Endothelial cell (in vitro differentiated cells): ENCODE measurements around the gene CTNND2. TPM values are rescaled to one million over a fixed set of nuclear protein-coding genes. Genes with fewer than 3 reads are reported as not detected.

ENCODE experiments used
- DNase-seq: peaks from one replicate; pipeline ENCODE4 v3.0.0; 2021; ENCODE audit warnings: low spot score
- H3K27ac Mint-ChIP-seq: one replicate; pipeline ENCODE4 v1.8.0; 2021; ENCODE audit warnings: mixed read lengths, inconsistent platforms; ENCODE audit not compliant: unreplicated experiment
- H3K27me3 Mint-ChIP-seq: one replicate; pipeline ENCODE4 v1.8.0; 2021; ENCODE audit warnings: mild to moderate bottlenecking, moderate library complexity, mixed read lengths, inconsistent platforms; ENCODE audit not compliant: unreplicated experiment
- H3K36me3 Mint-ChIP-seq: one replicate; pipeline ENCODE4 v1.8.0; 2021; ENCODE audit warnings: mild to moderate bottlenecking, low read depth, mixed read lengths, inconsistent platforms; ENCODE audit not compliant: unreplicated experiment
- H3K4me1 Mint-ChIP-seq: one replicate; pipeline ENCODE4 v1.8.0; 2021; ENCODE audit warnings: mild to moderate bottlenecking, mixed read lengths, inconsistent platforms; ENCODE audit not compliant: unreplicated experiment
- H3K4me3 Mint-ChIP-seq: one replicate; pipeline ENCODE4 v1.8.0; 2021; ENCODE audit warnings: mild to moderate bottlenecking, mixed read lengths, inconsistent platforms; ENCODE audit not compliant: unreplicated experiment
- H3K9me3 Mint-ChIP-seq: one replicate; pipeline ENCODE4 v1.8.0; 2021; ENCODE audit warnings: mixed read lengths, inconsistent platforms; ENCODE audit not compliant: unreplicated experiment
- CTCF ChIP-seq: fragments of 200-600 bp; sonication (generic); IDR thresholded peaks from one replicate; pipeline ENCODE4 v1.5.0; 2021; ENCODE audit warnings: antibody characterized with exemption; ENCODE audit not compliant: unreplicated experiment
- total RNA-seq: library from RNA; stranded (reverse); fragmentation: NEBNext Ultra II Directional; extraction: Animal tissue kit (Norgen Biotek cat#: 25700); gene quantifications from one replicate; pipeline ENCODE4 v1.2.1, GENCODE V29; 2021; ENCODE audit not compliant: unreplicated experiment

The CTNND2 gene
- total RNA-seq, 1 donor from 2014 or later = 3.6 TPM

DNA sequence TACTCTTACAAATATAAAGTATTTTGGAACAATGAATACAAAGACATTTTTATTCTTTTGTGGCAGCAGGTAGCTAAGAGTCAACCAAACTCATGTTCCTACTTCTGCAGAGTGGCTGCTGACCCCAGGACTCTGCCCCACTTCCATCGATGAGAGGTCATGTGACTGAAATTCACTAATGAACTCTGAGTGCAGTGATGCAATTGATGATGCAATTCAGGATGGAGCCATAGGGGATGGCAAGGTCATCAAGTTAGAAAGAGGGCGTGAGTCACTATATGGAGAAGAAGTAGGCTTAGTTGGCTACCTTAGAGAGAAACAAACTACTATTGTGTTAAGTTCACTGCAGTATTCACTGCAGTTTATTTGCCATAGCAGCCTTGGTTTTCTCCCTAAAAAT is 340.4 kb downstream of the CTNND2 start:
- DNase-seq = no peak
- no peaks in the 10 kb centered on the region for H3K9me3 Mint-ChIP-seq
- H3K4me1 Mint-ChIP-seq = no peaks in the 10 kb centered on the region
- H3K27me3 Mint-ChIP-seq = no peaks in the 10 kb centered on the region
- no peaks in the 10 kb centered on the region for H3K36me3 Mint-ChIP-seq
- H3K27ac Mint-ChIP-seq = no peak overlapping the region
- no peak overlapping the region for H3K4me3 Mint-ChIP-seq
- no peak for TF ChIP-seq CTCF

DNA sequence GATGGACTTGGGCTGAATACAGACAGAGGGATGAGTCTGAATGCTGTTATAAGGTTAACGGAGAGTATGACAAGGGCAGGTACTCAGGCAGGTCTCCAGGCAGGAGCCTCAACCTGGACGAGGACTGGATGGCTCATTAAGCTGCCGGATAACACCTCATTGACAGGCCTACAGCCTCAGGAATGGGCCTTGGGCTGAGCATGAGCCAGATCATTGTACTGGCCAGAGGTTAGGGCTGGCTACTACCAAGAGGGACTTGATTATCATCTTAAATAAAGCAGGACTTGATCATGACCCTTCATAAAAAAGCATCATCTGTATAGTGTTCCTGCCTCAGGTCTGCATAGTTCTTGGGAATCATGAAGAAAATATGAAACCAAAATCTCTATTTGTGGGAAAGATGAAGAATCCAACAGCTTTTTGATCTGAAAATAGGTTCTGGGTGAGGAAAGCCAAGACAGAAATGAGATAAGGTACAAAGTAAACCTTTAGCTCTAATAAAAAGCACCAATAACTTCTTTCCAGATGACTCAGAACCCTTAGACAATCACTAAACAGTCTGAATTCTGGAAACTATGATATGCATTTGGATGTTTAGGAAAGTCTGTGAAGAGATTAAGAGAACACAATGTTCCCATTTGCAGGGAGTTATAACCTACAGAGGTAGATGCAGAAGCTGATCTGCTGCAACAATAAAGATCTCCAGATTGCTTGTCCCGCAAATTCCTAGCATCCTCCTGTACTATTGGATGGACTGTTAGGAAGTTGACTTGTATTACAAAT is 343.1 kb downstream of the CTNND2 start:
- Mint-ChIP-seq H3K4me1 (no peaks in the 10 kb centered on the region), H3K36me3 (no peaks in the 10 kb centered on the region), H3K27me3 (no peaks in the 10 kb centered on the region), H3K9me3 (no peaks in the 10 kb centered on the region), H3K4me3 (no peak overlapping the region), H3K27ac (no peak overlapping the region)
- no peak for TF ChIP-seq CTCF
- DNase-seq = no peak

DNA sequence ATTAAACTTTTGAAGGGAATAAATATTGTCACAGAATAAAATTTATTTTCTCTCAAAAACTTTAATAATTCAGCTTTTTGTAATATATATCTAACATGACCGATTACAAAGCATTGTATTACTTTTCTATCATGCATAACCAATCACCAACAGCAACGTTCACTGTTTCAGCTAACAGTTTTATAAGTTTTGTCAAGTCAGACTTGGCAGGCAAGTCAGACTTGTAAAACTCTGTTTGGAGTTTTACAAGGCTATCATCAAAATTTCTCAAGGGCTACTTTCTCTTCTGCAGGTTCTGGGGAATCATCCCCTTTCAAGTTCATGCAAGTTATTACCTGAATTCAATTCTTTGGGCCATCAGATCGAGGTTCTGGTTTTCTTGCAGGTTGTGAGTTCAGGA is 347.2 kb downstream of the CTNND2 start:
- Mint-ChIP-seq H3K4me3 (no peak overlapping the region), H3K36me3 (no peaks in the 10 kb centered on the region), H3K9me3 (no peaks in the 10 kb centered on the region), H3K27me3 (no peaks in the 10 kb centered on the region), H3K27ac (no peak overlapping the region), H3K4me1 (no peaks in the 10 kb centered on the region)
- no peak for DNase-seq
- TF ChIP-seq CTCF = no peak

DNA sequence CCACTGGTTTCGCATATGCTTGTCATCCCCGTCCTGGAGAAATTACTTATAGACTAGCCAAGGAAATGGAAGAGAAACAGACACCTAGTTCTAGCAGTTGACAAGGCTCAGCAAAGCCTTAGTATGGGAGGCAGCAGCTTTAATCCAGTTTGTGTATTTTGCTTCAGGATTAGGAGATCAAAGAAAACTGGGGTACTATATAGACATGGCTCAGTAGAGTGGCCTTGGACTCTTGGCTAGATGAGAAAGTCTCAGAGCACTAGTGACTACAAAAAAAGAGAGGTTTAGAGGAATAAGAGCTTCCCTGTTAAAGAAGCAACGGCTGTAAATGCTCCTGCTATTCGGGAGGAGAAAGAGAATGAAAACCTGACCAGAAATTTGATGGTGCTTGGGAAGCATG is 349.1 kb downstream of the CTNND2 start:
- no peak overlapping the region for H3K4me3 Mint-ChIP-seq
- no peak overlapping the region for H3K27ac Mint-ChIP-seq
- no peak for DNase-seq
- no peak for TF ChIP-seq CTCF
- H3K36me3 Mint-ChIP-seq = no peaks in the 10 kb centered on the region
- H3K9me3 Mint-ChIP-seq = no peaks in the 10 kb centered on the region
- H3K4me1 Mint-ChIP-seq = no peaks in the 10 kb centered on the region
- H3K27me3 Mint-ChIP-seq = no peaks in the 10 kb centered on the region

GRCh38 chr5:11547730-11548129 is 356.5 kb downstream of the CTNND2 start:
- TF ChIP-seq CTCF = no peak
- Mint-ChIP-seq H3K4me3 (no peak overlapping the region), H3K27me3 (no peaks in the 10 kb centered on the region), H3K27ac (no peak overlapping the region), H3K9me3 (no peaks in the 10 kb centered on the region), H3K36me3 (no peaks in the 10 kb centered on the region), H3K4me1 (no peaks in the 10 kb centered on the region)
- no peak for DNase-seq
